Trophoblast cell (in vitro differentiated cells and primary cell): ENCODE data around the gene SLC6A9.

ENCODE experiments used
- DNase-seq, 2 donors: peaks; one replicate each; pipeline ENCODE4 v3.0.0-alpha.2; 2016
- H2AFZ ChIP-seq: 2 replicates; pipeline ENCODE4 v1.6.1; 2013; ENCODE audit warnings: low read length, moderate library complexity, mild to moderate bottlenecking; ENCODE audit not compliant: insufficient read depth, poor library complexity
- H2AK5ac ChIP-seq: 2 replicates; pipeline ENCODE4 v1.6.1; 2013; ENCODE audit warnings: mild to moderate bottlenecking, low read length
- H2BK120ac ChIP-seq: 2 replicates; pipeline ENCODE4 v1.6.1; 2013; ENCODE audit warnings: low read length, mild to moderate bottlenecking, moderate library complexity; ENCODE audit not compliant: insufficient read depth, poor library complexity
- H2BK12ac ChIP-seq: 2 replicates; pipeline ENCODE4 v1.6.1; 2013; ENCODE audit warnings: mild to moderate bottlenecking, low read length, moderate library complexity
- H2BK5ac ChIP-seq: 2 replicates; pipeline ENCODE4 v1.6.1; 2013; ENCODE audit warnings: low read length, low read depth, moderate library complexity, mild to moderate bottlenecking; ENCODE audit not compliant: poor library complexity
- H3K14ac ChIP-seq: 2 replicates; pipeline ENCODE4 v1.6.1; 2013; ENCODE audit warnings: mild to moderate bottlenecking, low read length
- H3K18ac ChIP-seq: 2 replicates; pipeline ENCODE4 v1.6.1; 2013; ENCODE audit warnings: mild to moderate bottlenecking, low read length
- H3K23ac ChIP-seq: 2 replicates; pipeline ENCODE4 v1.6.1; 2013; ENCODE audit warnings: low read length
- H3K27ac ChIP-seq: 2 replicates; pipeline ENCODE4 v1.5.1; 2013; ENCODE audit warnings: low read depth, mild to moderate bottlenecking, inconsistent platforms, low read length, moderate library complexity
- H3K27me3 ChIP-seq: 2 replicates; pipeline ENCODE4 v1.6.1; 2013; ENCODE audit warnings: inconsistent platforms, mild to moderate bottlenecking, low read length, moderate library complexity; ENCODE audit not compliant: insufficient read depth
- H3K36me3 ChIP-seq, 2 experiments: 1 replicate in 1 of 2; 2 replicates in 1 of 2; pipeline ENCODE4 v1.6.1; 2013; ENCODE audit warnings: low read length in 2 of 2, mild to moderate bottlenecking in 2 of 2, moderate library complexity in 1 of 2; ENCODE audit not compliant: insufficient read depth in 2 of 2, control insufficient read depth in 1 of 2
- H3K4ac ChIP-seq: 2 replicates; pipeline ENCODE4 v1.6.1; 2013; ENCODE audit warnings: low read depth, mild to moderate bottlenecking, low read length, moderate library complexity
- H3K4me1 ChIP-seq, 2 experiments: 1 replicate in 1 of 2; 2 replicates in 1 of 2; pipeline ENCODE4 v1.6.1; 2013; ENCODE audit warnings: low read length in 2 of 2, mild to moderate bottlenecking in 2 of 2, moderate library complexity in 1 of 2; ENCODE audit not compliant: insufficient read depth in 2 of 2, control insufficient read depth in 1 of 2
- H3K4me2 ChIP-seq: 2 replicates; pipeline ENCODE4 v1.6.1; 2013; ENCODE audit warnings: inconsistent platforms, mild to moderate bottlenecking, low read length, moderate library complexity
- H3K4me3 ChIP-seq: 2 replicates; pipeline ENCODE4 v1.5.1; 2013; ENCODE audit warnings: mild to moderate bottlenecking, low read depth, low read length, inconsistent platforms
- H3K79me1 ChIP-seq: one replicate; pipeline ENCODE4 v1.6.1; 2013; ENCODE audit warnings: low read length
- H3K79me2 ChIP-seq: 2 replicates; pipeline ENCODE4 v1.6.1; 2013; ENCODE audit warnings: low read length, mild to moderate bottlenecking; ENCODE audit not compliant: control insufficient read depth, insufficient read depth, poor library complexity
- H3K9ac ChIP-seq: 2 replicates; pipeline ENCODE4 v1.6.1; 2013; ENCODE audit warnings: mild to moderate bottlenecking, low read length
- H3K9me3 ChIP-seq: 2 replicates; pipeline ENCODE4 v1.6.1; 2013; ENCODE audit warnings: low read depth, mild to moderate bottlenecking, control low read depth, inconsistent platforms, low read length; ENCODE audit not compliant: insufficient read depth
- H4K12ac ChIP-seq: 2 replicates; pipeline ENCODE4 v1.6.1; 2013; ENCODE audit warnings: low read depth, mild to moderate bottlenecking, low read length, moderate library complexity
- H4K8ac ChIP-seq: 2 replicates; pipeline ENCODE4 v1.6.1; 2013; ENCODE audit warnings: low read depth, mild to moderate bottlenecking, low read length, moderate library complexity
- H4K91ac ChIP-seq: one replicate; pipeline ENCODE4 v1.6.1; 2013; ENCODE audit warnings: low read depth, mild to moderate bottlenecking, low read length, moderate library complexity
- WGBS: extraction: QIAGEN DNeasy Blood & Tissue Kit; methylation state at CpG from one replicate; pipeline ENCODE4 v1.1.7; 2013; ENCODE audit warnings: missing lambda C conversion rate; ENCODE audit not compliant: insufficient read length, insufficient coverage; ENCODE audit errors: extremely low coverage; 5-methylcytosine and 5-hydroxymethylcytosine counted together

The SLC6A9 gene

GRCh38 chr1:44030605-44031251 lies 534 bp downstream of the SLC6A9 start:
- no CpG with 5 or more reads among the region's 66 CpGs for WGBS
- Histone ChIP-seq H3K4me1 (peaks cover 15 to 21% of the 10 kb centered on the region in 2 experiments), H2BK120ac (peak overlapping the region; percentile 81)

GRCh38 chr1:44029911-44030604 lies 1.2 kb downstream of the SLC6A9 start:
- peaks cover 15 to 21% of the 10 kb centered on the region in 2 experiments for H3K4me1 ChIP-seq
- peak; percentile 79 to 84 for DNase-seq
- H3K4me2 ChIP-seq: peak overlapping the region; percentile 99
- H3K79me2 ChIP-seq: peaks cover 5% of the 10 kb centered on the region
- H3K9me3 ChIP-seq: no peaks in the 10 kb centered on the region
- peak overlapping the region; percentile 89 for H3K18ac ChIP-seq
- H4K91ac ChIP-seq: peak overlapping the region; percentile 80
- H3K4me3 ChIP-seq: peak overlapping the region; percentile 80
- peak overlapping the region; percentile 81 for H2BK120ac ChIP-seq
- H3K27ac ChIP-seq: peak overlapping the region; percentile 47
- WGBS: no CpG with 5 or more reads among the region's 75 CpGs
- no peak overlapping the region for H2AK5ac ChIP-seq
- no peak overlapping the region for H3K23ac ChIP-seq
- H3K36me3 ChIP-seq: no peaks in the 10 kb centered on the region
- H2BK12ac ChIP-seq: peak overlapping the region; percentile 72
- peak overlapping the region; percentile 84 for H3K14ac ChIP-seq
- peak overlapping the region; percentile 47 for H2BK5ac ChIP-seq
- H3K9ac ChIP-seq: peak overlapping the region; percentile 75
- H3K27me3 ChIP-seq: no peaks in the 10 kb centered on the region
- H2AFZ ChIP-seq: peak overlapping the region; percentile 69
- H3K4ac ChIP-seq: no peak overlapping the region
- peaks cover 15% of the 10 kb centered on the region for H3K79me1 ChIP-seq
- H4K8ac ChIP-seq: peak overlapping the region; percentile 85
- peak overlapping the region; percentile 49 for H4K12ac ChIP-seq

More at GRCh38 chr1:44030605-44031251, 534 bp downstream of the SLC6A9 start:
- Histone ChIP-seq H3K79me1 (peaks cover 15% of the 10 kb centered on the region), H4K12ac (peak overlapping the region; percentile 49), H3K18ac (peak overlapping the region; percentile 89), H3K9ac (peak overlapping the region; percentile 75), H3K79me2 (peaks cover 5% of the 10 kb centered on the region), H2BK12ac (peak overlapping the region; percentile 15), H3K27me3 (no peaks in the 10 kb centered on the region), H4K8ac (peak overlapping the region; percentile 85), H3K9me3 (no peaks in the 10 kb centered on the region), H2BK5ac (peak overlapping the region; percentile 47), H3K14ac (peak overlapping the region; percentile 84), H3K4me3 (peak overlapping the region; percentile 80), H3K27ac (peak overlapping the region; percentile 47), H4K91ac (peak overlapping the region; percentile 64), H3K4ac (no peak overlapping the region), H2AK5ac (no peak overlapping the region), H2AFZ (peak overlapping the region; percentile 69), H3K23ac (no peak overlapping the region), H3K36me3 (no peaks in the 10 kb centered on the region), H3K4me2 (peak overlapping the region; percentile 99)
- DNase-seq: peak; percentile 41 to 55

DNA sequence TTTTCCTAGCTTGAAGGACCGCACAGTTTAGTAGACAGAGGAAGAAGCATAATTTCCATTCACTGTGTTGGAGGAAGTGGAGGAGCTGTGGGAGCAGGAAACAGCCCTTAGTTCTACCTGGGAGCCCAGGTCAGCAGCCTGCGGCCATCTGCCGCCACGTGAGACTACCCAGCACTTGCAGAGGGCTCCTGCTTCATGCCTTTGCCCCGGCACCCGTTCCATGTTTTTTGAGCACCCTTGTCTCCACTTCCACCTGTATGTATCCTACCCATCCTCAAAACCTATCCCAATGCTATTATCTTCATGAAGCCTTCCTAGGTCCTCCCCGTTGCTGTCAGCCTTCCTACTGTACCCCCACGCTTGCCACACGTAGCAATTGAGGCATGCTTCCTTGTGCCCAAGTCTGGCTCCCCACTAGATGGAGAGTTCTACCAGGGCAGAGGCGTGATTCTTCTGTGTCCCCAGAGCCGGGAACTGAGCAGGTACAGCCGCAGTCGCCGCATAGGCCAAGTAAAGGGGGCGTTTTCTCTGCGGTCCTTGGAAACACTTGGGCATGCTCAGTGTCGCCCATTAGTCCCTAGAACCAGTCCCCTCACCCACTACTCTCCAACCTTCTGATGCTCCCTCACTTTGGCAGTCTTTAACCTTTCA lies 1.9 kb downstream of the SLC6A9 start:
- peak overlapping the region; percentile 15 for H3K18ac ChIP-seq
- peak overlapping the region; percentile 1 for H2BK120ac ChIP-seq
- H3K4me1 ChIP-seq: peaks cover 15 to 21% of the 10 kb centered on the region in 2 experiments
- H3K4ac ChIP-seq: no peak overlapping the region
- H3K4me2 ChIP-seq: peak overlapping the region; percentile 99
- peak overlapping the region; percentile 80 for H4K91ac ChIP-seq
- H3K27ac ChIP-seq: no peak overlapping the region
- no peaks in the 10 kb centered on the region for H3K9me3 ChIP-seq
- WGBS: no CpG with 5 or more reads among the region's 17 CpGs
- no peaks in the 10 kb centered on the region for H3K36me3 ChIP-seq
- peak overlapping the region; percentile 67 for H3K4me3 ChIP-seq
- H3K14ac ChIP-seq: no peak overlapping the region
- H3K23ac ChIP-seq: no peak overlapping the region
- no peak for DNase-seq
- H2BK5ac ChIP-seq: no peak overlapping the region
- no peak overlapping the region for H2AK5ac ChIP-seq
- H3K27me3 ChIP-seq: no peaks in the 10 kb centered on the region
- H2AFZ ChIP-seq: peak overlapping the region; percentile 48
- H3K79me1 ChIP-seq: peaks cover 15% of the 10 kb centered on the region
- H3K79me2 ChIP-seq: peaks cover 5% of the 10 kb centered on the region
- no peak overlapping the region for H4K12ac ChIP-seq
- H4K8ac ChIP-seq: peak overlapping the region; percentile 27
- H2BK12ac ChIP-seq: no peak overlapping the region
- H3K9ac ChIP-seq: peak overlapping the region; percentile 20

DNA sequence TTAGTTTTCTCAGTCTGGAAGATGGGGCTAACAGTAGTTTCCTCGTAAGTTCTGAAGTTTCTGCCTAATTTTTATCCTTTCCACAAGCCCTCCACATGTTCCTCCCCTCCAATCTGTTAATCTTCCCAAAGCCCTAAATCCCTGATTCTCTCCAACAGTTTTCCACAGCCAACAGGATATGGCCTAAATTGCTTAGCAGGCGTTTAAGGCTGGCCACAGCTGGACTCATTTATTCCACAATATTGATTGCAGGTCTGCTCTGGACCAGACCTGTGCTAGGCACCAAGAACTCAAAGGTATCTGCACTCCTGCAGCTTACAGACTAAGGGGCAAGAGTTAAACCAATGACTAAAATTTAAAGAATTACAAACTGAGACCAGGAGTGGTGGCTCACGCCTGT lies 3.9 kb downstream of the SLC6A9 start:
- no peak overlapping the region for H3K23ac ChIP-seq
- no peak overlapping the region for H2BK5ac ChIP-seq
- peaks cover 10 to 13% of the 10 kb centered on the region in 2 experiments for H3K4me1 ChIP-seq
- no peak overlapping the region for H2AK5ac ChIP-seq
- no peak overlapping the region for H3K9ac ChIP-seq
- H3K36me3 ChIP-seq: no peaks in the 10 kb centered on the region
- no peak overlapping the region for H3K4ac ChIP-seq
- H2BK120ac ChIP-seq: no peak overlapping the region
- peaks cover 15% of the 10 kb centered on the region for H3K79me1 ChIP-seq
- H3K27ac ChIP-seq: no peak overlapping the region
- no peak overlapping the region for H3K14ac ChIP-seq
- H2AFZ ChIP-seq: no peak overlapping the region
- no peak for DNase-seq
- no peak overlapping the region for H3K18ac ChIP-seq
- H3K4me3 ChIP-seq: no peak overlapping the region
- H2BK12ac ChIP-seq: no peak overlapping the region
- no peak overlapping the region for H4K8ac ChIP-seq
- no peak overlapping the region for H3K4me2 ChIP-seq
- no peak overlapping the region for H4K12ac ChIP-seq
- H4K91ac ChIP-seq: no peak overlapping the region
- no peaks in the 10 kb centered on the region for H3K27me3 ChIP-seq
- no CpG with 5 or more reads among the region's 3 CpGs for WGBS
- H3K9me3 ChIP-seq: no peaks in the 10 kb centered on the region
- H3K79me2 ChIP-seq: peaks cover 5% of the 10 kb centered on the region
